Measurements from ENCODE around the gene NT5M. TPM values are rescaled to one million over a fixed set of nuclear protein-coding genes. Genes with fewer than 3 reads are reported as not detected.

The NT5M gene
- total RNA-seq, 1 experiment from 2014 or later: 10.2 TPM

GRCh38 chr17:17367931-17368330, 64.8 kb downstream of the NT5M start:
- CTCF ChIA-PET: no interaction called here
- no TSS peak for BruUV-seq (replicated peaks)
- no peak overlapping the region for H3K9ac ChIP-seq (ENCODE audit: low read length)
- H3K27ac ChIP-seq (ENCODE audit: low read depth, low read length): no peak overlapping the region
- RAD21 ChIA-PET (ENCODE audit: low non-redundant PET in 1 of 2, low total read pairs in 2 of 2, uncharacterized antibody in 2 of 2, unreplicated experiment in 2 of 2): no interaction called here
- no peaks in the 10 kb centered on the region for H3K9me2 ChIP-seq (ENCODE audit: insufficient read depth)
- H3K4me2 ChIP-seq (ENCODE audit: low read length): no peak overlapping the region
- ATAC-seq: no peak
- H2AFZ ChIP-seq (ENCODE audit: low read depth, low read length, poor library complexity, severe bottlenecking): no peak overlapping the region
- H3K9me3 ChIP-seq (ENCODE audit: control insufficient read depth in 1 of 2, insufficient read depth in 1 of 2, low read depth in 1 of 2, low read length in 2 of 2): peaks cover 0 to 8% of the 10 kb centered on the region in 2 experiments; a peak in 1 of 4 replicates
- H3K36me3 ChIP-seq (ENCODE audit: control insufficient read depth in 1 of 2, insufficient read depth in 2 of 2, low read length in 2 of 2): no peaks in the 10 kb centered on the region
- no peaks in the 10 kb centered on the region for H4K20me1 ChIP-seq (ENCODE audit: insufficient read depth)
- H3K4me3 ChIP-seq (replicated peaks in 1 of 2; ENCODE audit: low read depth in 1 of 2, low read length in 2 of 2): no peak overlapping the region
- H3K79me2 ChIP-seq (ENCODE audit: insufficient read depth, low read length): no peaks in the 10 kb centered on the region
- TF ChIP-seq ATF3 (IDR thresholded peaks at IDR 0.05) (no peak), RAD21 (IDR thresholded peaks at IDR 0.05; ENCODE audit: low read depth) (no peak), JUND (IDR thresholded peaks at IDR 0.05) (no peak), TCF7L2 (IDR thresholded peaks at IDR 0.05; ENCODE audit: borderline replicate concordance, extremely low read depth, insufficient read depth, insufficient read length) (no peak)
- POLR2A ChIA-PET: no interaction called here
- H3K4me1 ChIP-seq (ENCODE audit: control insufficient read depth in 1 of 2, insufficient read depth in 2 of 2, low read length in 2 of 2): no peaks in the 10 kb centered on the region
- no peak for DNase-seq (ENCODE audit: low read depth, low spot score)
- H3K27me3 ChIP-seq (ENCODE audit: insufficient read depth, low read length): no peaks in the 10 kb centered on the region
- intact Hi-C loops (cut with micrococcal nuclease): no loop called here

- H3K9ac ChIP-seq (ENCODE audit: low read length): no peak overlapping the region
- RAD21 ChIA-PET (ENCODE audit: low non-redundant PET in 1 of 2, low total read pairs in 2 of 2, uncharacterized antibody in 2 of 2, unreplicated experiment in 2 of 2): no interaction called here
- POLR2A ChIA-PET: no interaction called here
Observed at GRCh38 chr17:17370711-17371110, 67.5 kb downstream of the NT5M start.

More at GRCh38 chr17:17370711-17371110, 67.5 kb downstream of the NT5M start:
- BruUV-seq (replicated peaks): no TSS peak
- no peak for DNase-seq (ENCODE audit: low read depth, low spot score)
- ATAC-seq: no peak
- no peaks in the 10 kb centered on the region for H3K36me3 ChIP-seq (ENCODE audit: control insufficient read depth in 1 of 2, insufficient read depth in 2 of 2, low read length in 2 of 2)
- H3K4me3 ChIP-seq (replicated peaks in 1 of 2; ENCODE audit: low read depth in 1 of 2, low read length in 2 of 2): no peak overlapping the region
- peaks cover 0 to 8% of the 10 kb centered on the region in 2 experiments; a peak in 1 of 4 replicates for H3K9me3 ChIP-seq (ENCODE audit: control insufficient read depth in 1 of 2, insufficient read depth in 1 of 2, low read depth in 1 of 2, low read length in 2 of 2)
- H3K27ac ChIP-seq (ENCODE audit: low read depth, low read length): no peak overlapping the region
- no peaks in the 10 kb centered on the region for H3K9me2 ChIP-seq (ENCODE audit: insufficient read depth)
- intact Hi-C loops (cut with micrococcal nuclease): no loop called here
- no peak for TF ChIP-seq ELF1 (IDR thresholded peaks at IDR 0.05; ENCODE audit: borderline replicate concordance, low read depth)
- TF ChIP-seq ZNF274 (IDR thresholded peaks at IDR 0.05; ENCODE audit: low read depth, low read length): no peak
- TF ChIP-seq ATF3 (IDR thresholded peaks at IDR 0.05): no peak
- TF ChIP-seq YY1 (IDR thresholded peaks at IDR 0.05; ENCODE audit: extremely low read depth, insufficient replicate concordance, low read depth, low read length): no peak
- no peak for TF ChIP-seq CTCF (IDR thresholded peaks at IDR 0.05 in 2 of 3, conservative IDR thresholded peaks at IDR 0.05 in 1 of 3; ENCODE audit: borderline replicate concordance in 1 of 3, insufficient read depth in 1 of 3, low read depth in 2 of 3, low read length in 2 of 3)
- TF ChIP-seq CBX3 (IDR thresholded peaks at IDR 0.05; ENCODE audit: low read depth): no peak
- no peak for TF ChIP-seq EZH2 (IDR thresholded peaks at IDR 0.05)
- no peak for TF ChIP-seq MAX (IDR thresholded peaks at IDR 0.05)
- H3K27me3 ChIP-seq (ENCODE audit: insufficient read depth, low read length): no peaks in the 10 kb centered on the region
- H3K4me1 ChIP-seq (ENCODE audit: control insufficient read depth in 1 of 2, insufficient read depth in 2 of 2, low read length in 2 of 2): no peaks in the 10 kb centered on the region
- H3K79me2 ChIP-seq (ENCODE audit: insufficient read depth, low read length): no peaks in the 10 kb centered on the region
- H4K20me1 ChIP-seq (ENCODE audit: insufficient read depth): no peaks in the 10 kb centered on the region
- no peak overlapping the region for H2AFZ ChIP-seq (ENCODE audit: low read depth, low read length, poor library complexity, severe bottlenecking)
- no peak overlapping the region for H3K4me2 ChIP-seq (ENCODE audit: low read length)
- CTCF ChIA-PET: no interaction called here
